WTC11 (cell line): ENCODE data around the gene UNKL.

Source experiments
- IRF2 ChIP-seq: sonication (generic); formaldehyde crosslinking; IDR thresholded peaks from 2 replicates; pipeline ENCODE4 v1.8.0; 2022; ENCODE audit warnings: low read depth, missing genetic modification reagents, borderline replicate concordance
- JUN ChIP-seq: sonication (generic); formaldehyde crosslinking; IDR thresholded peaks from 2 replicates; pipeline ENCODE4 v1.8.0; 2023; ENCODE audit warnings: mild to moderate bottlenecking, missing genetic modification reagents
- NR2C2 ChIP-seq: sonication (generic); formaldehyde crosslinking; IDR thresholded peaks from 2 replicates; pipeline ENCODE4 v1.8.0; 2022; ENCODE audit warnings: mild to moderate bottlenecking, missing genetic modification reagents
- TF ChIP-seq, protein P1 (sequence below): fragments of 200-600 bp; IDR thresholded peaks from 2 replicates; pipeline ENCODE4 v1.8.0; 2022; ENCODE audit warnings: antibody characterized with exemption
- TF ChIP-seq, protein P2 (sequence below): fragments of 250-450 bp; sonication (Bioruptor Pico); IDR thresholded peaks from 2 replicates; pipeline ENCODE4 v1.9.0; 2021; ENCODE audit warnings: moderate library complexity, mild to moderate bottlenecking, inconsistent platforms, borderline replicate concordance
- TF ChIP-seq, protein P3 (sequence below): sonication (generic); formaldehyde crosslinking; IDR thresholded peaks from 2 replicates; pipeline ENCODE4 v1.8.1; 2022; ENCODE audit warnings: mild to moderate bottlenecking, missing genetic modification reagents, moderate library complexity, borderline replicate concordance
- TF ChIP-seq, protein P4 (sequence below): sonication (generic); formaldehyde crosslinking; IDR thresholded peaks from 2 replicates; pipeline ENCODE4 v1.8.1; 2023; ENCODE audit warnings: mild to moderate bottlenecking, missing genetic modification reagents

DNA sequence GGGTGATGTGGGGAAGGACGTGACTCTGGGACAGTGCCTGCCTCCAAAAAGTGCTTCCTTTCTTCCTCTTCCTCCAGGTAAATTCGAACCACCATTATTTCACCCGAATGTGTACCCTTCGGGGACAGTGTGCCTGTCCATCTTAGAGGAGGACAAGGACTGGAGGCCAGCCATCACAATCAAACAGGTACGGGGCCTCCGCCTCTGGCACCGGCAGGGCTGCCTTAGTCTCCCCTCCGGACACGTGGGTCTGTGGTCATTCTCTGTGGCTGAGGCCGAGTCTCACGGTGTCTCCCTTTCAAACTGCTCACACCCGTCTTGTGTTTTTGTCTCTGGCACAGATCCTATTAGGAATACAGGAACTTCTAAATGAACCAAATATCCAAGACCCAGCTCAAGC lies 94.4 kb downstream of the UNKL start:
- TF ChIP-seq, protein P1, sequence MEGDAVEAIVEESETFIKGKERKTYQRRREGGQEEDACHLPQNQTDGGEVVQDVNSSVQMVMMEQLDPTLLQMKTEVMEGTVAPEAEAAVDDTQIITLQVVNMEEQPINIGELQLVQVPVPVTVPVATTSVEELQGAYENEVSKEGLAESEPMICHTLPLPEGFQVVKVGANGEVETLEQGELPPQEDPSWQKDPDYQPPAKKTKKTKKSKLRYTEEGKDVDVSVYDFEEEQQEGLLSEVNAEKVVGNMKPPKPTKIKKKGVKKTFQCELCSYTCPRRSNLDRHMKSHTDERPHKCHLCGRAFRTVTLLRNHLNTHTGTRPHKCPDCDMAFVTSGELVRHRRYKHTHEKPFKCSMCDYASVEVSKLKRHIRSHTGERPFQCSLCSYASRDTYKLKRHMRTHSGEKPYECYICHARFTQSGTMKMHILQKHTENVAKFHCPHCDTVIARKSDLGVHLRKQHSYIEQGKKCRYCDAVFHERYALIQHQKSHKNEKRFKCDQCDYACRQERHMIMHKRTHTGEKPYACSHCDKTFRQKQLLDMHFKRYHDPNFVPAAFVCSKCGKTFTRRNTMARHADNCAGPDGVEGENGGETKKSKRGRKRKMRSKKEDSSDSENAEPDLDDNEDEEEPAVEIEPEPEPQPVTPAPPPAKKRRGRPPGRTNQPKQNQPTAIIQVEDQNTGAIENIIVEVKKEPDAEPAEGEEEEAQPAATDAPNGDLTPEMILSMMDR, result no peak
- TF ChIP-seq JUN (CRISPR knock-in tag), result no peak
- no peak for TF ChIP-seq NR2C2 (CRISPR knock-in tag)
- TF ChIP-seq, protein P2, sequence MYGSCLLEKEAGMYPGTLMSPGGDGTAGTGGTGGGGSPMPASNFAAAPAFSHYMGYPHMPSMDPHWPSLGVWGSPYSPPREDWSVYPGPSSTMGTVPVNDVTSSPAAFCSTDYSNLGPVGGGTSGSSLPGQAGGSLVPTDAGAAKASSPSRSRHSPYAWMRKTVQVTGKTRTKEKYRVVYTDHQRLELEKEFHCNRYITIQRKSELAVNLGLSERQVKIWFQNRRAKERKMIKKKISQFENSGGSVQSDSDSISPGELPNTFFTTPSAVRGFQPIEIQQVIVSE (CRISPR knock-in tag), result no peak
- TF ChIP-seq, protein P3, sequence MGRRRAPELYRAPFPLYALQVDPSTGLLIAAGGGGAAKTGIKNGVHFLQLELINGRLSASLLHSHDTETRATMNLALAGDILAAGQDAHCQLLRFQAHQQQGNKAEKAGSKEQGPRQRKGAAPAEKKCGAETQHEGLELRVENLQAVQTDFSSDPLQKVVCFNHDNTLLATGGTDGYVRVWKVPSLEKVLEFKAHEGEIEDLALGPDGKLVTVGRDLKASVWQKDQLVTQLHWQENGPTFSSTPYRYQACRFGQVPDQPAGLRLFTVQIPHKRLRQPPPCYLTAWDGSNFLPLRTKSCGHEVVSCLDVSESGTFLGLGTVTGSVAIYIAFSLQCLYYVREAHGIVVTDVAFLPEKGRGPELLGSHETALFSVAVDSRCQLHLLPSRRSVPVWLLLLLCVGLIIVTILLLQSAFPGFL (CRISPR knock-in tag), result no peak
- no peak for TF ChIP-seq IRF2 (CRISPR knock-in tag)
- TF ChIP-seq, protein P4, sequence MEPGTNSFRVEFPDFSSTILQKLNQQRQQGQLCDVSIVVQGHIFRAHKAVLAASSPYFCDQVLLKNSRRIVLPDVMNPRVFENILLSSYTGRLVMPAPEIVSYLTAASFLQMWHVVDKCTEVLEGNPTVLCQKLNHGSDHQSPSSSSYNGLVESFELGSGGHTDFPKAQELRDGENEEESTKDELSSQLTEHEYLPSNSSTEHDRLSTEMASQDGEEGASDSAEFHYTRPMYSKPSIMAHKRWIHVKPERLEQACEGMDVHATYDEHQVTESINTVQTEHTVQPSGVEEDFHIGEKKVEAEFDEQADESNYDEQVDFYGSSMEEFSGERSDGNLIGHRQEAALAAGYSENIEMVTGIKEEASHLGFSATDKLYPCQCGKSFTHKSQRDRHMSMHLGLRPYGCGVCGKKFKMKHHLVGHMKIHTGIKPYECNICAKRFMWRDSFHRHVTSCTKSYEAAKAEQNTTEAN (CRISPR knock-in tag), result no peak
